Measurements from ENCODE around the gene KNCN. TPM values are rescaled to one million over a fixed set of nuclear protein-coding genes. Genes with fewer than 3 reads are reported as not detected.

KNCN gene
- total RNA-seq, 1 donor from 2014 or later: not detected

GRCh38 chr1:46558141-46558963 lies 6.9 kb upstream of the KNCN start:
- peaks cover 54% of the 10 kb centered on the region for H3K36me3 ChIP-seq
- intact Hi-C loops (cut with DNase I): no loop called here
- no peak for DNase-seq

GRCh38 chr1:46557403-46557802 lies 6.0 kb upstream of the KNCN start:
- no peak overlapping the region for H3K4me3 ChIP-seq
- H3K36me3 ChIP-seq: peaks cover 47% of the 10 kb centered on the region
- no peaks in the 10 kb centered on the region for H3K9me3 ChIP-seq
- H3K27ac ChIP-seq: no peak overlapping the region
- no peaks in the 10 kb centered on the region for H3K27me3 ChIP-seq (ENCODE audit: low read depth)
- DNase-seq: no peak
- no peak for TF ChIP-seq CTCF (IDR thresholded peaks at IDR 0.05)
- H3K4me1 ChIP-seq: no peaks in the 10 kb centered on the region
- ATAC-seq: peak; percentile 47 to 68
- intact Hi-C loops (cut with DNase I): no loop called here

More at GRCh38 chr1:46558141-46558963, 6.9 kb upstream of the KNCN start:
- H3K4me3 ChIP-seq: no peak overlapping the region
- H3K9me3 ChIP-seq: no peaks in the 10 kb centered on the region
- no peaks in the 10 kb centered on the region for H3K4me1 ChIP-seq
- no peaks in the 10 kb centered on the region for H3K27me3 ChIP-seq (ENCODE audit: low read depth)
- no peak for ATAC-seq
- H3K27ac ChIP-seq: no peak overlapping the region
- TF ChIP-seq CTCF (IDR thresholded peaks at IDR 0.05): no peak

- no peak overlapping the region for H3K27ac ChIP-seq
- no peaks in the 10 kb centered on the region for H3K4me1 ChIP-seq
- no peak overlapping the region for H3K4me3 ChIP-seq
- DNase-seq (no peak), ATAC-seq (peak; percentile 27 to 34)
- peaks cover 41% of the 10 kb centered on the region for H3K36me3 ChIP-seq
- no peaks in the 10 kb centered on the region for H3K27me3 ChIP-seq (ENCODE audit: low read depth)
- no peak for TF ChIP-seq CTCF (IDR thresholded peaks at IDR 0.05)
- intact Hi-C loops (cut with DNase I): no loop called here
- H3K9me3 ChIP-seq: no peaks in the 10 kb centered on the region
Measured at GRCh38 chr1:46556822-46557221, 5.4 kb upstream of the KNCN start.

GRCh38 chr1:46555826-46556619 lies 4.6 kb upstream of the KNCN start:
- intact Hi-C loops (cut with DNase I): no loop called here
- ATAC-seq (no peak), DNase-seq (no peak)
- no peak for TF ChIP-seq CTCF (IDR thresholded peaks at IDR 0.05)
- Histone ChIP-seq H3K27ac (no peak overlapping the region), H3K27me3 (ENCODE audit: low read depth) (peaks cover 2% of the 10 kb centered on the region), H3K4me1 (no peaks in the 10 kb centered on the region), H3K36me3 (peaks cover 33% of the 10 kb centered on the region), H3K4me3 (no peak overlapping the region), H3K9me3 (no peaks in the 10 kb centered on the region)

GRCh38 chr1:46554597-46555381 lies 3.3 kb upstream of the KNCN start:
- ATAC-seq: no peak
- DNase-seq: no peak
- H3K4me1 ChIP-seq: no peaks in the 10 kb centered on the region
- peaks cover 11% of the 10 kb centered on the region for H3K27me3 ChIP-seq (ENCODE audit: low read depth)
- peaks cover 21% of the 10 kb centered on the region for H3K36me3 ChIP-seq
- no peaks in the 10 kb centered on the region for H3K9me3 ChIP-seq
- no peak overlapping the region for H3K27ac ChIP-seq
- H3K4me3 ChIP-seq: no peak overlapping the region
- no peak for TF ChIP-seq CTCF (IDR thresholded peaks at IDR 0.05)
- intact Hi-C loops (cut with DNase I): no loop called here

Data from lower lobe of right lung (tissue), 2 donors.